Neural progenitor cell (in vitro differentiated cells): ENCODE results near the gene PCSK6.

Experiments used
- CTCF ChIP-seq: fragments of 200-600 bp; sonication (generic); IDR thresholded peaks from 2 replicates; pipeline ENCODE4 v1.5.1; 2017; ENCODE audit warnings: antibody characterized with exemption, mild to moderate bottlenecking
- EZH2 ChIP-seq: fragments of 200-600 bp; sonication (generic); IDR thresholded peaks from 2 replicates; pipeline ENCODE4 v1.6.1; 2017; ENCODE audit warnings: antibody characterized with exemption, mild to moderate bottlenecking, moderate library complexity

- TF ChIP-seq EZH2 = no peak
- no peak for TF ChIP-seq CTCF
These were observed 6.0 kb downstream of the PCSK6 start for GRCh38 chr15:101483462-101483861.
